ENCODE measurements around the gene CDH23. TPM values are rescaled to one million over a fixed set of nuclear protein-coding genes. Genes with fewer than 3 reads are reported as not detected.

Gene CDH23
- total RNA-seq, 1 donor from 2014 or later = under 0.01 TPM

GRCh38 chr10:71780719-71781118 is 384.0 kb downstream of the CDH23 start:
- DNase-seq = no peak

- no peak for DNase-seq
Observed at GRCh38 chr10:71782221-71782916, 385.6 kb downstream of the CDH23 start.

GRCh38 chr10:71782917-71783490 is 386.3 kb downstream of the CDH23 start:
- peak; percentile 45 for DNase-seq

GRCh38 chr10:71783917-71784678 is 387.4 kb downstream of the CDH23 start:
- DNase-seq = no peak

- DNase-seq = no peak
Observed at GRCh38 chr10:71784679-71785272, 388.1 kb downstream of the CDH23 start.

- DNase-seq = no peak
Observed at GRCh38 chr10:71788954-71789353, 392.2 kb downstream of the CDH23 start.

GRCh38 chr10:71789871-71790270 is 393.2 kb downstream of the CDH23 start:
- DNase-seq = no peak

- DNase-seq = no peak
Observed at GRCh38 chr10:71790749-71791440, 394.2 kb downstream of the CDH23 start.

GRCh38 chr10:71795248-71795647 is 398.5 kb downstream of the CDH23 start:
- DNase-seq = peak; percentile 63

- DNase-seq = no peak
Observed at GRCh38 chr10:71796749-71797405, 400.2 kb downstream of the CDH23 start.

- peak; percentile 73 for DNase-seq
Observed at GRCh38 chr10:71797533-71798307, 401.0 kb downstream of the CDH23 start.

GRCh38 chr10:71798308-71798624 is 401.5 kb downstream of the CDH23 start:
- DNase-seq = no peak

- DNase-seq = no peak
Observed at GRCh38 chr10:71799112-71799511, 402.4 kb downstream of the CDH23 start.

GRCh38 chr10:71799608-71800453 is 403.1 kb downstream of the CDH23 start:
- DNase-seq = no peak

GRCh38 chr10:71801361-71801760 is 404.6 kb downstream of the CDH23 start:
- DNase-seq = no peak

GRCh38 chr10:71802235-71802634 is 405.5 kb downstream of the CDH23 start:
- no peak for DNase-seq

GRCh38 chr10:71802715-71803488 is 406.2 kb downstream of the CDH23 start:
- DNase-seq = no peak

GRCh38 chr10:71804077-71804476 is 407.4 kb downstream of the CDH23 start:
- DNase-seq = no peak

GRCh38 chr10:71805776-71806703 is 409.3 kb downstream of the CDH23 start:
- peak; percentile 54 for DNase-seq
